Calu3 (cell line): Measurements from ENCODE around the gene HOXC4. TPM values are rescaled to one million over a fixed set of nuclear protein-coding genes. Genes with fewer than 3 reads are reported as not detected.

Source experiments
- BruUV-seq: library from RNA; stranded (reverse); fragments of 400-500 nt; replicated peaks from 2 replicates; lab custom pipeline; 2021; lab: Mats Ljungman, UMichigan
- CTCF ChIA-PET: fragments of 300-600 bp; sonication (Branson Sonifier 250); formaldehyde crosslinking; loops from one replicate; lab custom pipeline; 2022; ENCODE audit warnings: antibody characterized with exemption; lab: Charles Lee
- DNase-seq: peaks from one replicate; pipeline ENCODE4 v3.0.0; 2022
- H3K27ac Mint-ChIP-seq: one replicate; pipeline ENCODE4 v1.8.0; 2022; ENCODE audit warnings: mixed read lengths; ENCODE audit not compliant: unreplicated experiment
- H3K27me3 Mint-ChIP-seq: one replicate; pipeline ENCODE4 v1.8.0; 2022; ENCODE audit warnings: mixed read lengths; ENCODE audit not compliant: unreplicated experiment
- H3K36me3 Mint-ChIP-seq: one replicate; pipeline ENCODE4 v1.8.0; 2022; ENCODE audit warnings: mild to moderate bottlenecking, moderate library complexity, mixed read lengths; ENCODE audit not compliant: insufficient read depth, unreplicated experiment
- H3K4me1 Mint-ChIP-seq: one replicate; pipeline ENCODE4 v1.8.0; 2022; ENCODE audit warnings: mild to moderate bottlenecking, low read depth, mixed read lengths; ENCODE audit not compliant: unreplicated experiment
- H3K4me3 Mint-ChIP-seq: one replicate; pipeline ENCODE4 v1.8.0; 2022; ENCODE audit warnings: mild to moderate bottlenecking, low read depth, moderate library complexity, mixed read lengths; ENCODE audit not compliant: unreplicated experiment
- H3K9me3 Mint-ChIP-seq: one replicate; pipeline ENCODE4 v1.8.0; 2022; ENCODE audit warnings: low read depth, mixed read lengths; ENCODE audit not compliant: unreplicated experiment
- CTCF ChIP-seq: fragments of 200-600 bp; IDR thresholded peaks from one replicate; pipeline ENCODE4 v1.8.0; 2022; ENCODE audit warnings: antibody characterized with exemption; ENCODE audit not compliant: unreplicated experiment
- intact Hi-C: fragments of 100-400 bp; cut with micrococcal nuclease; formaldehyde crosslinking; loops from one replicate; pipeline ENCODE4 v1.10.0; 2022; ENCODE audit not compliant: unreplicated experiment
- total RNA-seq: library from RNA; stranded (reverse); gene quantifications from 2 replicates; pipeline ENCODE4 v1.2.3, GENCODE V29; 2022

Gene HOXC4
- total RNA-seq, 1 experiment from 2014 or later, result 0.57 TPM

GRCh38 chr12:54042970-54043853 is 10.4 kb upstream of the HOXC4 start:
- CTCF ChIA-PET, result interaction anchor here (0.8 to 1.1 kb wide), 2 partner anchors 10 kb away, joined by 3 read pairs; partner anchors contain the start of gene HOXC5
- no peaks in the 10 kb centered on the region for H3K36me3 Mint-ChIP-seq
- no peaks in the 10 kb centered on the region for H3K9me3 Mint-ChIP-seq
- no peaks in the 10 kb centered on the region for H3K4me1 Mint-ChIP-seq
- no peak overlapping the region for H3K4me3 Mint-ChIP-seq
- no peak for DNase-seq
- no peak for TF ChIP-seq CTCF
- no TSS peak for BruUV-seq
- H3K27me3 Mint-ChIP-seq, result peaks cover 100% of the 10 kb centered on the region
- intact Hi-C loops, result no loop called here
- no peak overlapping the region for H3K27ac Mint-ChIP-seq

GRCh38 chr12:54044425-54045103 is 9.1 kb upstream of the HOXC4 start:
- no peaks in the 10 kb centered on the region for H3K4me1 Mint-ChIP-seq
- CTCF ChIA-PET, result interaction anchor here (0.8 kb wide), 1 partner anchor 94 kb away, joined by 5 read pairs; no protein-coding TSS in a partner anchor
- H3K9me3 Mint-ChIP-seq, result no peaks in the 10 kb centered on the region
- DNase-seq, result no peak
- H3K27me3 Mint-ChIP-seq, result peaks cover 100% of the 10 kb centered on the region
- H3K4me3 Mint-ChIP-seq, result no peak overlapping the region
- intact Hi-C loops, result no loop called here
- H3K27ac Mint-ChIP-seq, result no peak overlapping the region
- no peaks in the 10 kb centered on the region for H3K36me3 Mint-ChIP-seq
- no peak for TF ChIP-seq CTCF
- BruUV-seq, result no TSS peak

GRCh38 chr12:54045401-54045800 is 8.2 kb upstream of the HOXC4 start:
- no peak for TF ChIP-seq CTCF
- intact Hi-C loops, result no loop called here
- Mint-ChIP-seq H3K27me3 (peaks cover 100% of the 10 kb centered on the region), H3K27ac (no peak overlapping the region), H3K4me3 (no peak overlapping the region), H3K36me3 (no peaks in the 10 kb centered on the region), H3K9me3 (no peaks in the 10 kb centered on the region), H3K4me1 (no peaks in the 10 kb centered on the region)
- no peak for DNase-seq
- CTCF ChIA-PET, result no interaction called here
- no TSS peak for BruUV-seq

GRCh38 chr12:54045868-54046521 is 7.6 kb upstream of the HOXC4 start:
- no peaks in the 10 kb centered on the region for H3K4me1 Mint-ChIP-seq
- BruUV-seq, result no TSS peak
- CTCF ChIA-PET, result no interaction called here
- H3K4me3 Mint-ChIP-seq, result no peak overlapping the region
- intact Hi-C loops, result no loop called here
- no peaks in the 10 kb centered on the region for H3K36me3 Mint-ChIP-seq
- H3K27me3 Mint-ChIP-seq, result peaks cover 100% of the 10 kb centered on the region
- no peak for TF ChIP-seq CTCF
- no peak overlapping the region for H3K27ac Mint-ChIP-seq
- DNase-seq, result no peak
- H3K9me3 Mint-ChIP-seq, result no peaks in the 10 kb centered on the region
